Measurements from ENCODE around the gene CD2. TPM values are rescaled to one million over a fixed set of nuclear protein-coding genes. Genes with fewer than 3 reads are reported as not detected.

Gene CD2
- total RNA-seq, 1 donor from 2014 or later: 1.5 TPM

DNA sequence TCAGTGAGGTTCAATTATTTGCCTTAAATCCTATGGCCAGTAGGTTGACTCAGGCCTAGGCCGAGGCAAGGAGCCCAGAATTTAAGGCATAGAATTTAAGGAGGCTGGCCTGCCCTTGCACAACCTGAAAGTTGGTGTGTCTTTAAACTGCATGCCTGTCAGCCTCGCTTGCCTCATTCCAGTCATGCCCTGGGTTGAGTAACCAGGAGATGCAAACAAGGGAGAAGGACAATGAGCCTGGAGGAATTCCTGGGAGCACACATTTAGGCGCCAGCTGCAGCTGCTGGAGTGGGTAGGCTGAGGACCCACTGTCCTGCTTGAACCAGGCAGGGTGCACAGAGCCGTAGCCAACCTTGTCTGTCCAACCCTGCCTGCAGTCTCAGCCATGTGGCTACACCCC is 11.7 kb downstream of the CD2 start:
- Histone ChIP-seq H3K27me3 (no peaks in the 10 kb centered on the region), H3K4me1 (no peaks in the 10 kb centered on the region), H3K4me3 (no peak overlapping the region), H3F3A (ENCODE audit: low read depth) (no peaks in the 10 kb centered on the region), H3K79me2 (ENCODE audit: low read depth) (no peaks in the 10 kb centered on the region), H2AFZ (replicated peaks) (no peak overlapping the region), H3K36me3 (no peaks in the 10 kb centered on the region), H3K9ac (no peak overlapping the region), H3K27ac (no peak overlapping the region), H3K9me3 (ENCODE audit: low read depth) (no peaks in the 10 kb centered on the region), H3K4me2 (no peak overlapping the region), H4K20me1 (ENCODE audit: low read depth) (no peaks in the 10 kb centered on the region)
- TF ChIP-seq EZH2 (IDR thresholded peaks at IDR 0.05): no peak
- no peak for TF ChIP-seq EZH2phosphoT487 (IDR thresholded peaks at IDR 0.05)
- TF ChIP-seq CTCF (IDR thresholded peaks at IDR 0.05): no peak
- H3K4me3 Mint-ChIP-seq: no peak overlapping the region
- H3K36me3 Mint-ChIP-seq: no peaks in the 10 kb centered on the region
- peaks cover 23% of the 10 kb centered on the region for H3K4me1 Mint-ChIP-seq
- H3K27ac Mint-ChIP-seq: no peak overlapping the region
- H3K27me3 Mint-ChIP-seq (ENCODE audit: insufficient read depth, low read depth): peaks cover 2% of the 10 kb centered on the region
- peaks cover 9% of the 10 kb centered on the region for H3K9me3 Mint-ChIP-seq
- DNase-seq (ENCODE audit: low spot score): no peak

DNA sequence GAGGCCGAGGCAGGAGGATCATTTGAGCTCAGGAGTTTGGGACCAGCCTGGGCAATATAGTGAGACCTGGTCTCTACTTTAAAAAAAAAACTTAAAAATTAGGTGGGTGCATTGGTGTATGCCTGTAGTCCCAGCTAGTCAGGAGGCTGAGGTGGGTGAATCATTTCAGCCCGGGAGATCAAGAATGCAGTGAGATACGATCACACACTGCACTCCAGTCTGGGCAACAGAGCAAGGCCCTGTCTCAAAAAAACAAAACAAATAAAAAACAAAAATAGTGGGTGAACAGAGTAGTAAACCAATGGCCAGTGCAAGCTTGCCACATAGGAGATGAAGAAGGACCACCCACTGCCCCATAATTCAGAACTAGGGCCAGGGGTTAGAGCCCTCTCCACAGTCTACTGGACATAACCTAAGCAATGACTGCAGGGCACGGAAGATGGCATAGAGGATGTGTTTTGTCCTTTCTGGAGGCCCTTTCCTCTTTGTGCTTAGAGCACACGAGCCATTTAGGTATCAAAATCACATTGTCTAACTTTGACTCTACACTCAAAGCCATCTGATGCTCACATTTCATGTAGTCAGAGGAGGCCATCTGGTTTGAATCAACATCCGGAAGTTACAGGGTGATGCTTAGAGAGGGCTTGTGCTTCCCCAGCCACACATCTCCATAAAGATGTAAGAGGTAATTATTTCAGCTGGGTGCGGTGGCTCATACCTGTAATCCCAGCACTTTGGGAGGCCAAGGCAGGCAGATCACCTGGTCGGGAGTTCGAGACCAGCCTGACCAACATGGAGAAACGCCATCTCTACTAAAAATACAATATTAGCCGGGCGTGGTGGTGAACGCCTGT is 12.6 kb downstream of the CD2 start:
- no peaks in the 10 kb centered on the region for H3K79me2 ChIP-seq (ENCODE audit: low read depth)
- no peak overlapping the region for H3K4me3 Mint-ChIP-seq
- H3K4me3 ChIP-seq: no peak overlapping the region

GRCh38 chr1:116767782-116768382 is 13.7 kb downstream of the CD2 start:
- no peaks in the 10 kb centered on the region for H3K9me3 ChIP-seq (ENCODE audit: low read depth)
- no peaks in the 10 kb centered on the region for H3K4me1 ChIP-seq
- no peaks in the 10 kb centered on the region for H3K27me3 ChIP-seq
- H4K20me1 ChIP-seq (ENCODE audit: low read depth): no peaks in the 10 kb centered on the region
- Mint-ChIP-seq H3K4me1 (peaks cover 14% of the 10 kb centered on the region), H3K27ac (no peak overlapping the region), H3K9me3 (peaks cover 5% of the 10 kb centered on the region), H3K27me3 (ENCODE audit: insufficient read depth, low read depth) (peaks cover 2% of the 10 kb centered on the region), H3K36me3 (no peaks in the 10 kb centered on the region), H3K4me3 (no peak overlapping the region)
- no peak overlapping the region for H2AFZ ChIP-seq (replicated peaks)
- no peak overlapping the region for H3K27ac ChIP-seq
- no peaks in the 10 kb centered on the region for H3K36me3 ChIP-seq
- TF ChIP-seq EZH2 (IDR thresholded peaks at IDR 0.05) (no peak), EZH2phosphoT487 (IDR thresholded peaks at IDR 0.05) (no peak), CTCF (IDR thresholded peaks at IDR 0.05) (no peak)
- H3F3A ChIP-seq (ENCODE audit: low read depth): no peaks in the 10 kb centered on the region
- DNase-seq (ENCODE audit: low spot score): no peak
- no peak overlapping the region for H3K4me2 ChIP-seq
- no peak overlapping the region for H3K9ac ChIP-seq
- no peaks in the 10 kb centered on the region for H3K79me2 ChIP-seq (ENCODE audit: low read depth)
- H3K4me3 ChIP-seq: no peak overlapping the region

More for the DNA sequence above, 12.6 kb downstream of the CD2 start:
- no peaks in the 10 kb centered on the region for H3K36me3 ChIP-seq
- H3K4me2 ChIP-seq: no peak overlapping the region
- no peaks in the 10 kb centered on the region for H3K4me1 ChIP-seq
- no peaks in the 10 kb centered on the region for H4K20me1 ChIP-seq (ENCODE audit: low read depth)
- Mint-ChIP-seq H3K4me1 (peaks cover 23% of the 10 kb centered on the region), H3K27ac (no peak overlapping the region), H3K36me3 (no peaks in the 10 kb centered on the region), H3K27me3 (ENCODE audit: insufficient read depth, low read depth) (peaks cover 2% of the 10 kb centered on the region), H3K9me3 (peaks cover 9% of the 10 kb centered on the region)
- no peaks in the 10 kb centered on the region for H3K9me3 ChIP-seq (ENCODE audit: low read depth)
- no peak for TF ChIP-seq EZH2phosphoT487 (IDR thresholded peaks at IDR 0.05)
- no peak for TF ChIP-seq CTCF (IDR thresholded peaks at IDR 0.05)
- no peak for TF ChIP-seq EZH2 (IDR thresholded peaks at IDR 0.05)
- no peaks in the 10 kb centered on the region for H3K27me3 ChIP-seq
- no peaks in the 10 kb centered on the region for H3F3A ChIP-seq (ENCODE audit: low read depth)
- DNase-seq (ENCODE audit: low spot score): no peak
- H2AFZ ChIP-seq (replicated peaks): no peak overlapping the region
- no peak overlapping the region for H3K9ac ChIP-seq
- H3K27ac ChIP-seq: no peak overlapping the region
